ENCODE measurements around the gene GALNT2.

Gene GALNT2

GRCh38 chr1:230206976-230207375, 139.9 kb downstream of the GALNT2 start:
- ATAC-seq, result no peak
- no peak for TF ChIP-seq TCF4 (CRISPR knock-in tag; IDR thresholded peaks at IDR 0.05; ENCODE audit: borderline replicate concordance)
- no peak for TF ChIP-seq BACH2 (CRISPR knock-in tag; IDR thresholded peaks at IDR 0.05; ENCODE audit: borderline replicate concordance)
- TF ChIP-seq POU6F1 (CRISPR knock-in tag; IDR thresholded peaks at IDR 0.05; ENCODE audit: borderline replicate concordance, low read depth), result no peak
- no peak for TF ChIP-seq CSRNP3 (CRISPR knock-in tag; IDR thresholded peaks at IDR 0.05)
- no peak for TF ChIP-seq TOX (CRISPR knock-in tag; IDR thresholded peaks at IDR 0.05; ENCODE audit: borderline replicate concordance)
- no peak for TF ChIP-seq ZNF8 (CRISPR knock-in tag; IDR thresholded peaks at IDR 0.05)
- TF ChIP-seq CSDC2 (CRISPR knock-in tag; IDR thresholded peaks at IDR 0.05), result no peak
- no peak for TF ChIP-seq CREB5 (CRISPR knock-in tag; IDR thresholded peaks at IDR 0.05; ENCODE audit: low read depth)

- ATAC-seq, result no peak
- no peak for TF ChIP-seq CREB5 (CRISPR knock-in tag; IDR thresholded peaks at IDR 0.05; ENCODE audit: low read depth)
These were observed 140.6 kb downstream of the GALNT2 start for GRCh38 chr1:230207598-230207997.

GRCh38 chr1:230208619-230209261, 141.7 kb downstream of the GALNT2 start:
- TF ChIP-seq ZFP3 (CRISPR knock-in tag; IDR thresholded peaks at IDR 0.05) (no peak), ZNF8 (CRISPR knock-in tag; IDR thresholded peaks at IDR 0.05) (no peak), CREB5 (CRISPR knock-in tag; IDR thresholded peaks at IDR 0.05; ENCODE audit: low read depth) (no peak), POU6F1 (CRISPR knock-in tag; IDR thresholded peaks at IDR 0.05; ENCODE audit: borderline replicate concordance, low read depth) (no peak), ZFP30 (CRISPR knock-in tag; IDR thresholded peaks at IDR 0.05) (no peak), PATZ1 (CRISPR knock-in tag; IDR thresholded peaks at IDR 0.05; ENCODE audit: borderline replicate concordance) (no peak), ZC3H10 (CRISPR knock-in tag; IDR thresholded peaks at IDR 0.05) (no peak), GLIS3 (CRISPR knock-in tag; IDR thresholded peaks at IDR 0.05) (no peak), ZNF70 (CRISPR knock-in tag; IDR thresholded peaks at IDR 0.05) (no peak)
- ATAC-seq, result no peak

GRCh38 chr1:230210326-230210980, 143.4 kb downstream of the GALNT2 start:
- no peak for ATAC-seq
- TF ChIP-seq ZFP30 (CRISPR knock-in tag; IDR thresholded peaks at IDR 0.05) (no peak), ESRRG (CRISPR knock-in tag; IDR thresholded peaks at IDR 0.05) (no peak), ARNTL (CRISPR knock-in tag; IDR thresholded peaks at IDR 0.05; ENCODE audit: borderline replicate concordance, low read depth) (no peak), POU6F1 (CRISPR knock-in tag; IDR thresholded peaks at IDR 0.05; ENCODE audit: borderline replicate concordance, low read depth) (no peak), SNAI2 (CRISPR knock-in tag; IDR thresholded peaks at IDR 0.05) (no peak), PATZ1 (CRISPR knock-in tag; IDR thresholded peaks at IDR 0.05; ENCODE audit: borderline replicate concordance) (no peak), CSDC2 (CRISPR knock-in tag; IDR thresholded peaks at IDR 0.05) (no peak), ISL1 (CRISPR knock-in tag; IDR thresholded peaks at IDR 0.05) (no peak), OSR1 (CRISPR knock-in tag; IDR thresholded peaks at IDR 0.05) (no peak), BACH2 (CRISPR knock-in tag; IDR thresholded peaks at IDR 0.05; ENCODE audit: borderline replicate concordance) (no peak)
